Measurements from ENCODE around the gene SLC4A7. TPM values are rescaled to one million over a fixed set of nuclear protein-coding genes. Genes with fewer than 3 reads are reported as not detected.

Gene SLC4A7
- total RNA-seq, 1 experiment from 2014 or later, result 19.6 TPM

GRCh38 chr3:27325419-27325818, 158.8 kb downstream of the SLC4A7 start:
- no peak for DNase-seq (ENCODE audit: low spot score)

GRCh38 chr3:27324686-27325085, 159.5 kb downstream of the SLC4A7 start:
- DNase-seq (ENCODE audit: low spot score), result no peak

- DNase-seq (ENCODE audit: low spot score), result no peak
Measured at GRCh38 chr3:27323087-27323570, 161.1 kb downstream of the SLC4A7 start.

Small RNAs within 50 kb of the gene (small RNA-seq; reads per million reads assigned to genes)
- not detected for gene AC137675.1
- not detected for gene RNU1-96P

Other genes with a start within 250 kb of the SLC4A7 start
- gene NEK10, start 115.0 kb downstream of the SLC4A7 start, total RNA-seq (2014; rRNA removed; shearing (Covaris generic)), result 0.44 and 2.8 TPM in 2 replicates
- gene EOMES, start 237.9 kb upstream of the SLC4A7 start, total RNA-seq (2014; rRNA removed; shearing (Covaris generic)), result not detected in 2 replicates